HG02870 (cell line): ENCODE measurements around the gene FOXL2NB.

Experiments used
- ATAC-seq: cut with Tn5 transposase; IDR thresholded peaks from one replicate; pipeline ENCODE4 v1.9.1; 2021; ENCODE audit warnings: mild to moderate bottlenecking, moderate library complexity; ENCODE audit not compliant: unreplicated experiment

FOXL2NB gene

GRCh38 chr3:138944929-138945708 is 1.9 kb upstream of the FOXL2NB start:
- no peak for ATAC-seq

GRCh38 chr3:138945709-138946662 is 1.0 kb upstream of the FOXL2NB start:
- ATAC-seq, result no peak

- ATAC-seq, result no peak
Observed at GRCh38 chr3:138947495-138948121, 591 bp downstream of the FOXL2NB start.

- no peak for ATAC-seq
Observed at GRCh38 chr3:138948371-138949001, 1.5 kb downstream of the FOXL2NB start.

GRCh38 chr3:138949002-138949418 is 2.0 kb downstream of the FOXL2NB start:
- no peak for ATAC-seq

GRCh38 chr3:138949445-138950005 is 2.5 kb downstream of the FOXL2NB start:
- no peak for ATAC-seq

GRCh38 chr3:138950006-138950644 is 3.1 kb downstream of the FOXL2NB start:
- ATAC-seq, result no peak

- no peak for ATAC-seq
Observed at GRCh38 chr3:138950701-138951100, 3.7 kb downstream of the FOXL2NB start.

GRCh38 chr3:138960417-138960852 is 13.4 kb downstream of the FOXL2NB start:
- no peak for ATAC-seq

- ATAC-seq, result no peak
Observed at GRCh38 chr3:138962854-138963560, 16.0 kb downstream of the FOXL2NB start.

GRCh38 chr3:138964264-138964663 is 17.2 kb downstream of the FOXL2NB start:
- ATAC-seq, result no peak

GRCh38 chr3:138964923-138965322 is 17.9 kb downstream of the FOXL2NB start:
- ATAC-seq, result no peak

- ATAC-seq, result no peak
Observed at GRCh38 chr3:138971766-138972320, 24.8 kb downstream of the FOXL2NB start.

- ATAC-seq, result no peak
Observed at GRCh38 chr3:138972941-138973340, 25.9 kb downstream of the FOXL2NB start.

GRCh38 chr3:138974462-138974861 is 27.4 kb downstream of the FOXL2NB start:
- no peak for ATAC-seq

GRCh38 chr3:138975351-138975750 is 28.3 kb downstream of the FOXL2NB start:
- no peak for ATAC-seq

- ATAC-seq, result no peak
Observed at GRCh38 chr3:138976047-138976446, 29.0 kb downstream of the FOXL2NB start.

- no peak for ATAC-seq
Observed at GRCh38 chr3:138984816-138985215, 37.8 kb downstream of the FOXL2NB start.

- no peak for ATAC-seq
Observed at GRCh38 chr3:138985932-138986331, 38.9 kb downstream of the FOXL2NB start.
